ENCODE measurements around the gene PICALM. TPM values are rescaled to one million over a fixed set of nuclear protein-coding genes. Genes with fewer than 3 reads are reported as not detected.

PICALM gene
- total RNA-seq, 4 donors from 2014 or later = 201 to 292 (median 237) TPM

GRCh38 chr11:85941380-85941973, 127.4 kb downstream of the PICALM start:
- TF ChIP-seq CTCF (IDR thresholded peaks at IDR 0.05) = peak in 5 of 6 experiments; percentile 20 to 66 (median 61)
- TF ChIP-seq POLR2A (IDR thresholded peaks at IDR 0.05) = no peak
- Histone ChIP-seq H3K36me3 (no peaks in the 10 kb centered on the region), H3K4me3 (no peak overlapping the region), H3K27me3 (no peaks in the 10 kb centered on the region), H3K4me1 (no peaks in the 10 kb centered on the region), H3K9me3 (no peaks in the 10 kb centered on the region), H3K27ac (no peak overlapping the region)
- peak in 1 of 3 donors; percentile 59 for DNase-seq

- Histone ChIP-seq H3K27me3 (no peaks in the 10 kb centered on the region), H3K27ac (no peak overlapping the region), H3K9me3 (no peaks in the 10 kb centered on the region), H3K4me3 (no peak overlapping the region), H3K4me1 (no peaks in the 10 kb centered on the region), H3K36me3 (no peaks in the 10 kb centered on the region)
- TF ChIP-seq CTCF (IDR thresholded peaks at IDR 0.05) (no peak), POLR2A (IDR thresholded peaks at IDR 0.05) (no peak)
- DNase-seq = no peak
Measured at GRCh38 chr11:85939099-85940015, 129.5 kb downstream of the PICALM start.

- Histone ChIP-seq H3K27me3 (no peaks in the 10 kb centered on the region), H3K4me3 (no peak overlapping the region), H3K9me3 (no peaks in the 10 kb centered on the region), H3K27ac (no peak overlapping the region), H3K36me3 (no peaks in the 10 kb centered on the region), H3K4me1 (no peaks in the 10 kb centered on the region)
- DNase-seq = no peak
- TF ChIP-seq CTCF (IDR thresholded peaks at IDR 0.05) (no peak), POLR2A (IDR thresholded peaks at IDR 0.05) (no peak)
Measured at GRCh38 chr11:85937835-85938234, 131.0 kb downstream of the PICALM start.

- DNase-seq = no peak
- no peaks in the 10 kb centered on the region for H3K9me3 ChIP-seq
- H3K36me3 ChIP-seq = no peaks in the 10 kb centered on the region
- TF ChIP-seq CTCF (IDR thresholded peaks at IDR 0.05) (no peak), POLR2A (IDR thresholded peaks at IDR 0.05) (no peak)
- no peaks in the 10 kb centered on the region for H3K4me1 ChIP-seq
- no peak overlapping the region for H3K4me3 ChIP-seq
- H3K27me3 ChIP-seq = no peaks in the 10 kb centered on the region
- no peak overlapping the region for H3K27ac ChIP-seq
Measured at GRCh38 chr11:85935751-85936150, 133.1 kb downstream of the PICALM start.

GRCh38 chr11:85934596-85935169, 134.2 kb downstream of the PICALM start:
- Histone ChIP-seq H3K4me3 (no peak overlapping the region), H3K9me3 (no peaks in the 10 kb centered on the region), H3K36me3 (no peaks in the 10 kb centered on the region), H3K4me1 (no peaks in the 10 kb centered on the region), H3K27ac (no peak overlapping the region), H3K27me3 (no peaks in the 10 kb centered on the region)
- DNase-seq = no peak
- TF ChIP-seq CTCF (IDR thresholded peaks at IDR 0.05) = no peak
- TF ChIP-seq POLR2A (IDR thresholded peaks at IDR 0.05) = no peak
